GM12892 (cell line): ENCODE measurements around the gene NPHP1.

Experiments
- POLR2A ChIP-seq: IDR thresholded peaks from 2 replicates; pipeline ENCODE4 v1.6.1; 2011; ENCODE audit warnings: low read depth, low read length, control low read depth
- POLR2AphosphoS5 ChIP-seq: IDR thresholded peaks from 2 replicates; pipeline ENCODE4 v1.6.1; 2011; ENCODE audit warnings: low read depth, low read length, control low read depth
- TAF1 ChIP-seq: IDR thresholded peaks from 2 replicates; pipeline ENCODE4 v1.6.1; 2011; ENCODE audit warnings: low read depth, mild to moderate bottlenecking, control low read depth, low read length, borderline replicate concordance

DNA sequence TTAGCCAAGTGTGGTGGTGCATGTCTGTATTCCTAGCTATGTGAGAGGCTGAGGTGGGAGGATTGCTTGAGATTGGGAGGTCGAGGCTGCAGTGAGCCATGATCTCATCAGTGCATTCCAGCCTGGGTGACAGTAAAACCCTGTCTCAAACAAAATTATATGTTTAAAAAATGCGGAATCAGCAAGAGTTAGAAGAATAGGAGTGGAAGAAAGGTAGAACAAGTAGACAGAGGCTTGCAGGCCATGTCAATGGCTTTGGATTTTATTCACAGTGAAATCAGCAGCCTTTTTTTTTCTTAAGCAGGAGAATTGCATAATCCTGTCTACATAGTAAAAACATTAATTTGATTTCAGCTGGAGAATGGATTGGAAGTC is 15.4 kb upstream of the NPHP1 start:
- TF ChIP-seq POLR2AphosphoS5 (no peak), POLR2A (no peak), TAF1 (no peak)
